ENCODE results near the gene FOSL2.

FOSL2 gene

DNA sequence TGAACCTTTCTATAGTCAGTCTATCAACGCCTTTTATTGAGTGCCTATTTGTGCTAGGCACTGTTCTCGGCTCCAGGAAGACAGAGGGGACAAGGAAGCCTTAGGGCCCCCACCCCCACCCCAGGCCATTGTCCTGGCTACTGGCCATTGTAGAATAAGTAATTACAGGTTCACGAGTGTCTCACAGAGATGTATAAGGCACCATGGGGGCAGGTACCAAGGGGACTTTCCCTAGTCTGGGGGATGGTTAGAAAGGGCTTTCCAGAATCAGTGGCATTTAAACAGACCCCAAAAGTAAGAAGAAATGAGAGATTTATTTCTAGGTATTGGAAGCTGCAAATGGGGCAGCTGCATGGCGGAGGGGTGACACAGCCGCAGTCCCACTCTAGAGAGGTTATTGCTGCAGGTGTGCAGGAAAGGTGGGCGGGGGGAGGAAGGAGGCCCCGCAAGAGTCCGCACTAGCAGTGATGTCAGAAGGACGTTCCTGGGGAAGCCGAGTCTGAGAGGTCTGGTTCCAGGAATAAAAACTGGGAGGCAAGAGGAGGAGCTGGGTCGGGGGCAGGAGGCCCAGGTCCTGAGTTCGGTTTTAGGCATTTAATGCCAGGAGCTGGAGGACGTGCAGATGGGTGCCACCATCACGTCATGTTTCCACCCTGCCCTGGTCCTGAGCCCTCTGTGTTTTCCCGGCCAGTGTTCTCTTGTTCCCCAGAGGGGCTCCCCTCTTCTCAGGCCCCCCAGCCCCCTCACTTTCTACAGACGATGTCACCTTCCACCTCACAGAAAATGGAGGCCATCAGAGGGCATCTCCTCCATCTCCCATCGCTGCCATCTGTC is 30.5 kb downstream of the FOSL2 start:
- DNase-seq: no peak
- in situ Hi-C loops (cut with MboI; ENCODE audit: low pct_unique_long_range_greater_than_20kb, low sequenced_read_pairs): no loop called here

DNA sequence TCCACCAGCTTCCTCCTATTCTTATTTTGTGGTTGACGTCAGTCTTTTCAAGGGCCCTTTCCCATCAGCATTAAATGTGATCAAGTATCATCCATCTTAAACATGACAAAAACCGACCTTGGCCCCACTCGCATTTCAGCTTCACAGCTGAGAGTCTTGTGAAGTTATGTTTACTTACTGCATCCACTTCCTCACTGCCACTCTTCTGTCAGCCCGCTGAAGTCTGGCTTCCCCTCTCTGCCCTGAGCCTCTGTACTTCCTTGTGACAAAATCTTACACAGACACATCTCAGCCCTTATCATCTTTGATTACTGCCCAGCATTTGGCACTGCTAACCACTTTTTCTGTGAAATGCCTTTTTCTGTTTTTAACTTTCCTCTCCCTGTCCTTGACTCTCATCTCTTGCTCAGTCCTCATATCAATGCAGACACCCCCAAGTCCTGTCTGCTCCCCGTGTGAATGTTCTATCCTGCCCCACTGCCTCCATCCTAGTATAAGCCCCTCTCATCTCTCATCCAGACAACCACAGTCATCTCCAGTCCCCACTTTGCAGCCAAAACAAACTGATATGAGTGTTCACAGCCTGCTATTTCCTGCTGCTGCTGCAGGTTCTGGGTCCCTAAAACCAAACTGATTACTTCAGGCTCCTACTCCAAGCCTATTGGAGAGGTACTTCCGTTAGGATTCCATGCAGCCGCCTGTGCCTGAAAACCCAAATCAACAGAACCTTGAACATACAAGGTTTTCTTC is 31.4 kb downstream of the FOSL2 start:
- in situ Hi-C loops (cut with MboI; ENCODE audit: low pct_unique_long_range_greater_than_20kb, low sequenced_read_pairs): no loop called here
- peak; percentile 64 for DNase-seq

GRCh38 chr2:28424799-28425463 is 32.3 kb downstream of the FOSL2 start:
- no peak for DNase-seq
- in situ Hi-C loops (cut with MboI; ENCODE audit: low pct_unique_long_range_greater_than_20kb, low sequenced_read_pairs): loop anchor here (25.0 kb wide), 1 partner anchor 688 kb away; no protein-coding TSS in a partner anchor

DNA sequence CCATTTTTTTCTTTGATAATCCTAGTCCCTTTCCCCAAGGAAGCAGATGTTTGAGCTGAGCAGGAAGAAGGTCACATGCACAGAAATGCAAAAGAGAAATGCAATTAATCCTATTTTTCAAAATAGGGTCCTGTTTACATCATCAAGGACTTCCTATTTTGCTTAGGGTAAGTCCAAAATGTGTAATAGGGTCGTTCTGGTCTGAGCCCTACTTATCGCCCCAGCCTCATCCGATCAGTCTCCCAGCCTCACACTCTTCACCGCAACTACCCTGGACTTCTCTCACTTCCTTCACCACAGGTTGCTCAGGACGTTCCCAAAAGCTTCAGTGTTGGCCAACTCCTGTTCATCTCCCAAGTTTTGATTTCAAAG is 32.8 kb downstream of the FOSL2 start:
- no peak for DNase-seq
- in situ Hi-C loops (cut with MboI; ENCODE audit: low pct_unique_long_range_greater_than_20kb, low sequenced_read_pairs): loop anchor here (25.0 kb wide), 1 partner anchor 688 kb away; no protein-coding TSS in a partner anchor

- in situ Hi-C loops (cut with MboI; ENCODE audit: low pct_unique_long_range_greater_than_20kb, low sequenced_read_pairs): loop anchor here (25.0 kb wide), 1 partner anchor 691 kb away; no protein-coding TSS in a partner anchor
These were observed 35.2 kb downstream of the FOSL2 start for GRCh38 chr2:28427741-28428415.

DNA sequence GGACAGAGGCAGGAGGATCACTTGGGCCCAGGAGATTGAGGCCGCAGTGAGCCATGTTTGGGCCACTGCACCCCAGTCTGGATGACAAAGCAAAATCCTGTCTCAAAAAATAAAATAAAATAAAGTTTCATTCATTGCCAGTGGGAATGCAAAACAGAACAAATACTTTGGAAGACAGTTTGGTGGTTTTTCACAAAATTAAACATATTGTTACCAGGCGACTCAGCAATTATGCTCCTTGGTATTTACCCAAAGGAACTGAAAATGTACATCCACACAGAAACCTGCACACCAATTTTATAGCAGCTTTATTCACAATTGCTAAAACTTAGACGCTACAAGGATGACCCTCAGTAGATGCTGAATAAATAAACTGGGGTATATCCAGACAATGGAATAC is 35.8 kb downstream of the FOSL2 start:
- no peak for DNase-seq
- in situ Hi-C loops (cut with MboI; ENCODE audit: low pct_unique_long_range_greater_than_20kb, low sequenced_read_pairs): loop anchor here (25.0 kb wide), 1 partner anchor 691 kb away; no protein-coding TSS in a partner anchor

More at GRCh38 chr2:28427741-28428415, 35.2 kb downstream of the FOSL2 start:
- no peak for DNase-seq

GRCh38 chr2:28429636-28430376 is 37.1 kb downstream of the FOSL2 start:
- DNase-seq: no peak
- in situ Hi-C loops (cut with MboI; ENCODE audit: low pct_unique_long_range_greater_than_20kb, low sequenced_read_pairs): loop anchor here (25.0 kb wide), 1 partner anchor 693 kb away; no protein-coding TSS in a partner anchor

GRCh38 chr2:28430377-28430765 is 37.7 kb downstream of the FOSL2 start:
- no peak for DNase-seq
- in situ Hi-C loops (cut with MboI; ENCODE audit: low pct_unique_long_range_greater_than_20kb, low sequenced_read_pairs): loop anchor here (25.0 kb wide), 1 partner anchor 693 kb away; no protein-coding TSS in a partner anchor

DNA sequence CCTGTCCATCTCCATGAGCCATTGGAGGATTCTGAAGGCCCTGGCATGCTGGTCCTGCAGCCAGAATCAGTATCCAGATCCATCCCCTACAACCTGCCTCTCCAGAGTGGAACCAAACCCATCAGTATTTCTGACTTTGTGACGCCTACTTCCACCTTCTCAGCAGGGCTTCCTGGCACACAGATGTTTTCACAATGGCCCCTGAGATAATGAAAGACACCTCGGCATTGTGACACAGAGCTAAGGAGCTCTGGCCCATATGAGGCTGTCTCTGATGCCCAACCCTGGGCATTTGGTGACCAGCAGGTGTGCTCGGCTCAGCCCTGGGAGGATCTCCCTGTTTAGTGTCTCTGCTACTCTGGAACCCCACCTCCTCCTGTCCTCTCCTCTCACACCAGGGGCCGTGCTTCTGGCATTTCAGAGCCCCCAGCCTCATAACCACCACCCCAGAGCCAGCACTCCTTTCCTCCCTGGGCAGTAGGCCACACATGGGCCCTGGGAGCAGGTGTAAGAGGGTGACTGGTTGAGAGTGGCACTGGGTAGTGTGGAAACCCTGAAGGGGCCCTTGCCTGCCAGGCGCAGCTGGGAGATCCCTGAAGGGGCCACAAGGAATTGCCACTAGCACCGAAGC is 38.2 kb downstream of the FOSL2 start:
- in situ Hi-C loops (cut with MboI; ENCODE audit: low pct_unique_long_range_greater_than_20kb, low sequenced_read_pairs): loop anchor here (25.0 kb wide), 1 partner anchor 694 kb away; no protein-coding TSS in a partner anchor
- no peak for DNase-seq

DNA sequence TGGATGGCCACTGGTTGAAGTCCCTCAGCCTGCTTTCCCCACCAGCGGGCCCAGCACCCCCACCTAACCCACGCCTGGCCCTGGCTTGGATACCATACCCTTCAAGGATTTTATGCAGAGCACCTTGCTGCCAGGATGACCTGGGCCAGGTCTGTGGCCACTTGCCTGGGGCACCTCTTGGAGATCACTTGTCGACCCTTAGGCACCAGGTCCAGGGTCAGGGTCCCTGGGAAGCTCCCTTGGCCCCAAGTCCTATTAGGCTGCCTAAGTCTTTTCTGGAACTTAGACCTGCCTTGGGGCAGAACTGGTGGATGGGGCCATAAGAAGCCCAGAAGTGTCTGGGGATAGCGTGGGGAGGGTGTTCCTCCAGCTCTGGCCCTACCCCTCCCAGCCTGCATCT is 39.1 kb downstream of the FOSL2 start:
- DNase-seq: no peak
- in situ Hi-C loops (cut with MboI; ENCODE audit: low pct_unique_long_range_greater_than_20kb, low sequenced_read_pairs): loop anchor here (25.0 kb wide), 1 partner anchor 694 kb away; no protein-coding TSS in a partner anchor

DNA sequence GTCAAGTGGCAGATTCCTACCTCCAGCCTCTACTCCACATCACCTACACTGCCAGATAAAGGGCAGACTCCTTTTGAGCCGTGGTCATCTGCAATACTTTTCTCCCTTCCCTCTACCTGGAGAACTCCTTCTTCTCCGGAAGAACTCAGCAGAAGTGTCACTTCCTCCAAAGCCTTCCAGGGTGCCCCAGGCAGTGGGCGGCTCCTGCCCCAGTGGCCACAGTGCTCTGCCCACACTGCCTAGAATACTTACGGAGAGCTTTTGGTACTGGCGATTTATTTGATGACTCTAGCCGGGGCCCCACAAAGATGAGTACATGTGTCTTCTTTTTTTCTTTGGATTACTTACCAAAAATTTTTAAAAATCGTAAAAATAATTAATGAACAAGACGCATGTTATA is 39.7 kb downstream of the FOSL2 start:
- in situ Hi-C loops (cut with MboI; ENCODE audit: low pct_unique_long_range_greater_than_20kb, low sequenced_read_pairs): loop anchor here (25.0 kb wide), 1 partner anchor 695 kb away; no protein-coding TSS in a partner anchor
- DNase-seq: no peak

- DNase-seq: no peak
- in situ Hi-C loops (cut with MboI; ENCODE audit: low pct_unique_long_range_greater_than_20kb, low sequenced_read_pairs): loop anchor here (25.0 kb wide), 1 partner anchor 696 kb away; no protein-coding TSS in a partner anchor
These were observed 40.6 kb downstream of the FOSL2 start for GRCh38 chr2:28433215-28433614.

DNA sequence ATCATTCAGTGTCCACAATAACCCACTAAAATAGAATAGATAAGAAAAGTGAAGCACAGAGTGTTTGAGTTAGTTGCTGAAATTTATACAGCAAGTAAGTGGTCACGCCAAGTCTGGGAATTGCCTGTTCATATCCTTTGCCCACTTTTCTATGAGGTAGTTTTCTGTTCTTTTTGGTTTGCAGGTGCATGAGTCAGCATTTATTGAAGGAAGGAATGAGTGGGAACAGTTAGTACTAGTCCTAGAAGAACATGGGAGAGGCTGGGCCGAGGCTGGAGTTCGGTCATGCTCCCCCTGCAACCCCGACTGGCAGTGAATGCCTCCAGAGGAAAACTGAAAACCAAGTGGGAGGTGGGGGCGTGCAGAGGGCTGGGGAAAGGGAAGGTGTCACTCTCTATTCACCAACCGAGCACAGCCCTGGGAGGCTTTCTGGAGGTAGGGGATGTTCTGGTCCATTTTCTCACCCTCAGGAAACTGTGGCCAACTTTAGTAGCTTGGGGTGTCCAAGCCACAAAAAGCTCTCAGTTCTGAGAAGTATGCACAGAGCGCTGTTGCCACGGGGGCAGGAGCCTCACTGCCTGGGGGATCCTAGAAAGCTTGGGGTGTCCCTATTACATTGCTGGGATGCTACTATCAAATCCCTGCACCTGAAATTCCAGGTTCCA is 41.4 kb downstream of the FOSL2 start:
- in situ Hi-C loops (cut with MboI; ENCODE audit: low pct_unique_long_range_greater_than_20kb, low sequenced_read_pairs): loop anchor here (25.0 kb wide), 1 partner anchor 697 kb away; no protein-coding TSS in a partner anchor
- no peak for DNase-seq

DNA sequence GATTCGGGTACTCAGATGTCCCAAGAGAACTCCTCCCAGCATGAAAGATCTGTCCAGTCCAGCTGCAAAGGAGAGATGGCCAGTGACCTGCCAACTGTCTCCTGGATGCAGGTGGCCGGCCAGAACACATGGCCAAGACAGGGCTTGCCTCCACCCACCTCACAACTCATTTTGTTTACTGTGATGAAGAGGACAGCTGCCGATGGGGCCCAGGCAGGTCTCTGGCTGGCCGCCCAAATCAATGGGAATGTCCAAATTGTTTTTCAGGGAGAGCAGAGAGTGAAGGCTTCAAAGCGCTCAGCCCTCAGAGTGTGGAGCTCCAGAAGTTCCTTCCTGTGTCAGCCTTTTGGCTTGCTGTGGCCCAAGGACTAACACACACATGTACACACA is 41.9 kb downstream of the FOSL2 start:
- in situ Hi-C loops (cut with MboI; ENCODE audit: low pct_unique_long_range_greater_than_20kb, low sequenced_read_pairs): loop anchor here (25.0 kb wide), 1 partner anchor 697 kb away; no protein-coding TSS in a partner anchor
- DNase-seq: no peak

- in situ Hi-C loops (cut with MboI; ENCODE audit: low pct_unique_long_range_greater_than_20kb, low sequenced_read_pairs): loop anchor here (25.0 kb wide), 1 partner anchor 698 kb away; no protein-coding TSS in a partner anchor
These were observed 42.6 kb downstream of the FOSL2 start for GRCh38 chr2:28435241-28435640.

GRCh38 chr2:28435814-28436351 is 43.2 kb downstream of the FOSL2 start:
- DNase-seq: no peak
- in situ Hi-C loops (cut with MboI; ENCODE audit: low pct_unique_long_range_greater_than_20kb, low sequenced_read_pairs): loop anchor here (25.0 kb wide), 1 partner anchor 699 kb away; no protein-coding TSS in a partner anchor

More at GRCh38 chr2:28435241-28435640, 42.6 kb downstream of the FOSL2 start:
- DNase-seq: no peak

All from KBM-7 (cell line).